Activated CD4-positive, alpha-beta T cell treated with anti-CD3 and anti-CD28 coated beads, Interleukin-2, amount 50 U/mL, for 16 hours (primary cell): ENCODE results near the gene GOLGA6L10.
A peak's percentile ranks its signal among the peaks of the same experiment; 100 is the strongest.
"Not testable (repeated sequence)": the region's sequence is repeated elsewhere in the genome, so short reads cannot be mapped to it uniquely, and the experiment has no call there.

Experiments
- DNase-seq: peaks from one replicate; pipeline ENCODE4 v3.0.0-alpha.2; 2020

Gene GOLGA6L10

GRCh38 chr15:82349375-82349774 is at the start of gene GOLGA6L10:
Gene GOLGA6L10 (minus strand): TSS chr15:82349475. CDS start chr15:82349375, 100 bp downstream.
- not testable (repeated sequence) for DNase-seq

GRCh38 chr15:82398785-82399184 is 49.5 kb upstream of the GOLGA6L10 start:
- DNase-seq = no peak

GRCh38 chr15:82397817-82398216 is 48.5 kb upstream of the GOLGA6L10 start:
- no peak for DNase-seq

- DNase-seq = not testable (repeated sequence)
Measured at GRCh38 chr15:82395788-82396187, 46.5 kb upstream of the GOLGA6L10 start.

- no peak for DNase-seq
Measured at GRCh38 chr15:82393671-82394070, 44.4 kb upstream of the GOLGA6L10 start.

GRCh38 chr15:82392077-82392476 is 42.8 kb upstream of the GOLGA6L10 start:
- not testable (repeated sequence) for DNase-seq

GRCh38 chr15:82390152-82390551 is 40.9 kb upstream of the GOLGA6L10 start:
- not testable (repeated sequence) for DNase-seq

GRCh38 chr15:82387209-82387608 is 37.9 kb upstream of the GOLGA6L10 start:
- not testable (repeated sequence) for DNase-seq

- not testable (repeated sequence) for DNase-seq
Measured at GRCh38 chr15:82381330-82381955, 32.2 kb upstream of the GOLGA6L10 start.

- not testable (repeated sequence) for DNase-seq
Measured at GRCh38 chr15:82379552-82379951, 30.3 kb upstream of the GOLGA6L10 start.

- DNase-seq = not testable (repeated sequence)
Measured at GRCh38 chr15:82373661-82374060, 24.4 kb upstream of the GOLGA6L10 start.

- no peak for DNase-seq
Measured at GRCh38 chr15:82371656-82372055, 22.4 kb upstream of the GOLGA6L10 start.

GRCh38 chr15:82367790-82368189 is 18.5 kb upstream of the GOLGA6L10 start:
- not testable (repeated sequence) for DNase-seq

GRCh38 chr15:82365692-82366323 is 16.5 kb upstream of the GOLGA6L10 start:
- DNase-seq = peak; percentile 60

- DNase-seq = not testable (repeated sequence)
Measured at GRCh38 chr15:82364548-82364947, 15.3 kb upstream of the GOLGA6L10 start.

GRCh38 chr15:82362790-82363189 is 13.5 kb upstream of the GOLGA6L10 start:
- DNase-seq = not testable (repeated sequence)

- not testable (repeated sequence) for DNase-seq
Measured at GRCh38 chr15:82360618-82361017, 11.3 kb upstream of the GOLGA6L10 start.

- not testable (repeated sequence) for DNase-seq
Measured at GRCh38 chr15:82355055-82355454, 5.8 kb upstream of the GOLGA6L10 start.

- not testable (repeated sequence) for DNase-seq
Measured at GRCh38 chr15:82354546-82354945, 5.3 kb upstream of the GOLGA6L10 start.

- DNase-seq = peak; percentile 21
Measured at GRCh38 chr15:82347645-82348044, 1.6 kb downstream of the GOLGA6L10 start.

- DNase-seq = not testable (repeated sequence)
Measured at GRCh38 chr15:82345176-82345575, 4.1 kb downstream of the GOLGA6L10 start.

- DNase-seq = not testable (repeated sequence)
Measured at GRCh38 chr15:82344421-82344820, 4.9 kb downstream of the GOLGA6L10 start.

- not testable (repeated sequence) for DNase-seq
Measured at GRCh38 chr15:82343851-82344250, 5.4 kb downstream of the GOLGA6L10 start.

GRCh38 chr15:82342632-82343374 is 6.5 kb downstream of the GOLGA6L10 start:
- DNase-seq = peak; percentile 29
